ENCODE results near the gene MEX3C.

- TF ChIP-seq ZC3H10 (CRISPR knock-in tag; IDR thresholded peaks at IDR 0.05) (no peak), GLIS3 (CRISPR knock-in tag; IDR thresholded peaks at IDR 0.05) (no peak), CSDC2 (CRISPR knock-in tag; IDR thresholded peaks at IDR 0.05) (no peak), ZFP30 (CRISPR knock-in tag; IDR thresholded peaks at IDR 0.05) (no peak), PATZ1 (CRISPR knock-in tag; IDR thresholded peaks at IDR 0.05; ENCODE audit: borderline replicate concordance) (no peak), RARB (CRISPR knock-in tag; IDR thresholded peaks at IDR 0.05) (no peak), OSR1 (CRISPR knock-in tag; IDR thresholded peaks at IDR 0.05) (no peak), ARNTL (CRISPR knock-in tag; IDR thresholded peaks at IDR 0.05; ENCODE audit: borderline replicate concordance, low read depth) (no peak), ISL1 (CRISPR knock-in tag; IDR thresholded peaks at IDR 0.05) (no peak), TSHZ2 (CRISPR knock-in tag; IDR thresholded peaks at IDR 0.05) (no peak), ZNF70 (CRISPR knock-in tag; IDR thresholded peaks at IDR 0.05) (no peak), TCF4 (CRISPR knock-in tag; IDR thresholded peaks at IDR 0.05; ENCODE audit: borderline replicate concordance) (no peak)
Observed at GRCh38 chr18:51188024-51188701, 9.3 kb downstream of the MEX3C start.

All from SK-N-SH treated with all-trans-retinoic acid at 6 μM for 48 hours (cell line).